Gastroesophageal sphincter (tissue), 4 donors: ENCODE data around the gene ARPC5. TPM values are rescaled to one million over a fixed set of nuclear protein-coding genes. Genes with fewer than 3 reads are reported as not detected.

Experiments used
- ATAC-seq: fragments of 150-250 bp; one replicate; pipeline ENCODE4 v1.9.1; 2016; ENCODE audit warnings: mild to moderate bottlenecking, moderate library complexity
- H3K27ac ChIP-seq, 4 donors: fragments of 200-600 bp; sonication (generic) in 3 of 4; 1 replicate in 3 of 4; 2 replicates in 1 of 4; pipeline ENCODE4 v1.5.1; 2016 to 2019
- H3K27me3 ChIP-seq: fragments of 200-600 bp; sonication (generic); one replicate; pipeline ENCODE4 v1.5.1; 2019
- H3K36me3 ChIP-seq, 2 donors: fragments of 200-600 bp; sonication (generic); one replicate each; pipeline ENCODE4 v1.5.1; 2019; ENCODE audit warnings: control low read depth in 1 of 2
- H3K4me1 ChIP-seq, 3 donors: fragments of 200-600 bp; sonication (generic); 1 replicate in 2 of 3; 2 replicates in 1 of 3; pipeline ENCODE4 v1.5.1; 2016 to 2019; ENCODE audit warnings: control low read depth in 2 of 3
- H3K4me3 ChIP-seq, 2 donors: fragments of 200-600 bp; sonication (generic); one replicate each; pipeline ENCODE4 v1.5.1; 2019; ENCODE audit warnings: mild to moderate bottlenecking in 1 of 2, moderate library complexity in 1 of 2
- H3K9me3 ChIP-seq, 3 donors: fragments of 200-600 bp; sonication (generic); one replicate each; pipeline ENCODE4 v1.5.1; 2017 to 2019; ENCODE audit warnings: control low read depth in 2 of 3
- CTCF ChIP-seq, 4 experiments: fragments of 200-600 bp in 2 of 4; fragments of 450-650 bp in 2 of 4; sonication (generic) in 1 of 4; IDR thresholded peaks; one replicate each; pipeline ENCODE4 v1.5.1; 2017 to 2019; ENCODE audit warnings: antibody characterized with exemption in 4 of 4, mild to moderate bottlenecking in 2 of 4, moderate library complexity in 2 of 4
- EP300 ChIP-seq: sonication (generic); formaldehyde crosslinking; IDR thresholded peaks from one replicate; pipeline ENCODE4 v1.6.1; 2017; ENCODE audit warnings: antibody characterized with exemption, mild to moderate bottlenecking
- POLR2A ChIP-seq, 2 donors: fragments of 450-650 bp; IDR thresholded peaks; one replicate each; pipeline ENCODE4 v1.6.1; 2017; ENCODE audit warnings: antibody characterized with exemption in 2 of 2, mild to moderate bottlenecking in 2 of 2, moderate library complexity in 1 of 2
- POLR2AphosphoS5 ChIP-seq: sonication (generic); formaldehyde crosslinking; IDR thresholded peaks from one replicate; pipeline ENCODE4 v1.6.1; 2017; ENCODE audit warnings: antibody characterized with exemption
- WGBS, 2 donors: methylation state at CpG; one replicate each; pipeline ENCODE4 v1.1.5; 2018; ENCODE audit warnings: low coverage in 1 of 2; 5-methylcytosine and 5-hydroxymethylcytosine counted together
- total RNA-seq, 4 donors: library from RNA; depleted of rRNA; stranded (reverse); fragments of >200 nt; gene quantifications; one replicate each; pipeline ENCODE4 v1.1.0, GENCODE V29; 2016

The ARPC5 gene
- total RNA-seq, 4 donors from 2014 or later: 66.8 to 154 (median 87.5) TPM

- WGBS, 2 donors: 84 to 96% methylated on average over 4 to 7 of the region's 7 CpGs
- Histone ChIP-seq H3K36me3 (no peaks in the 10 kb centered on the region), H3K4me3 (no peak overlapping the region), H3K9me3 (no peaks in the 10 kb centered on the region), H3K27me3 (no peaks in the 10 kb centered on the region), H3K27ac (no peak overlapping the region), H3K4me1 (no peaks in the 10 kb centered on the region)
- TF ChIP-seq POLR2A (IDR thresholded peaks at IDR 0.05) (no peak), EP300 (no peak), CTCF (IDR thresholded peaks at IDR 0.05) (no peak), POLR2AphosphoS5 (no peak)
- ATAC-seq: no peak
Observed at GRCh38 chr1:183592733-183593132, 42.9 kb downstream of the ARPC5 start.

- H3K9me3 ChIP-seq: no peaks in the 10 kb centered on the region
- no peaks in the 10 kb centered on the region for H3K27me3 ChIP-seq
- no peaks in the 10 kb centered on the region for H3K4me1 ChIP-seq
- H3K36me3 ChIP-seq: no peaks in the 10 kb centered on the region
- H3K27ac ChIP-seq: peak within 1 kb of the TSS in 2 of 4 donors; percentile 31 to 42
- no peak for TF ChIP-seq CTCF (IDR thresholded peaks at IDR 0.05)
- no peak for TF ChIP-seq POLR2AphosphoS5
- no peak for TF ChIP-seq EP300
- no peak for TF ChIP-seq POLR2A (IDR thresholded peaks at IDR 0.05)
- 81 to 90% methylated on average over 2 to 3 of the region's 6 CpGs for WGBS, 2 donors
- peak; percentile 81 for ATAC-seq
- H3K4me3 ChIP-seq: peak within 1 kb of the TSS in 1 of 2 donors; percentile 16
Observed at GRCh38 chr1:183590244-183591191, 45.1 kb downstream of the ARPC5 start, which contains the start of gene NCF2. Gene NCF2 (minus strand): TSS chr1:183590459. CDS start chr1:183590329, 130 bp downstream.

DNA sequence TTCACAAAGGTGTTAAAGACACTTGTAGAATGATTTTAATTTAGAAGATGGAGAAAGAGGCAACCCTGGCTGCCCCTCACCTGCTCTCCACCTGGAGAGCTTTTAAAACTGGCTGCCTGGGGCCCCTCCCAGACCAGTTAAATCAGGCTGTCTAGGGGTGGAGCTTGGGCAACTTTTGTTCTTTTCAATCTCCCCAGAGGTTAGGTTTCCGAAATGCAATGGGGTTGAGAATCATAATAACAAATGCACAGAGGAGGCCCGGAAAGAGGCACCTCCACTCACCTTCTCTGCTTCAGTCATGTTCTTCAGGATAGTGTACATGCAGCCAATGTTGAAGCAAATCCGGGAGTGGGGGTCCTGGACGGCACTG lies 45.7 kb downstream of the ARPC5 start:
- no peak for TF ChIP-seq POLR2A (IDR thresholded peaks at IDR 0.05)
- no peak for TF ChIP-seq POLR2AphosphoS5
- Histone ChIP-seq H3K9me3 (no peaks in the 10 kb centered on the region), H3K4me1 (no peaks in the 10 kb centered on the region), H3K36me3 (no peaks in the 10 kb centered on the region), H3K4me3 (peak overlapping the region in 1 of 2 donors; percentile 16), H3K27ac (peak overlapping the region in 1 of 4 donors; percentile 42), H3K27me3 (no peaks in the 10 kb centered on the region)
- no peak for ATAC-seq
- WGBS, 2 donors: 81% methylated on average over 4 of the region's 4 CpGs; no CpG with 5 or more reads in 1 of the 2 donors

DNA sequence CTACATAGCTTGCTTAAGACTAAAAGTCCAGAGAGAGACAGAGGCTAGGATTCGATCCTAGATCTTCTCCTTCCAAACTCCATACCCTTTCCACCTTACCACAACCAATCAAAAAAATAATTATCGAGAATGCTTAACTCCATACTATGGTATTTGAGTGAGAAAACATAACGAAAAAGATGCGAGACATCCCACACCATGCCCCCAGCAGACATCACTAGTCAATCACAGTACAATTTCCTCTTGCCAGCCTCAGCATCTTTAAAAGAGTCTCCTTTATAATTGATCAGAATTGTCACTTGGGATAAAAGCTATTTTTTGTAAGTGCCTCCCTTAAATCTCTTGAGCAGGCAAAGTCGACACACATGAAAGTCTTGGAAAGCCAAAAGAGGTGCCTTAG lies 46.2 kb downstream of the ARPC5 start:
- TF ChIP-seq POLR2A (IDR thresholded peaks at IDR 0.05): no peak
- no peak for TF ChIP-seq CTCF (IDR thresholded peaks at IDR 0.05)
- no peak for TF ChIP-seq POLR2AphosphoS5
- no peak for TF ChIP-seq EP300
- Histone ChIP-seq H3K36me3 (no peaks in the 10 kb centered on the region), H3K9me3 (no peaks in the 10 kb centered on the region), H3K4me1 (no peaks in the 10 kb centered on the region), H3K27me3 (no peaks in the 10 kb centered on the region), H3K27ac (no peak overlapping the region), H3K4me3 (peak overlapping the region in 1 of 2 donors; percentile 16)
- ATAC-seq: no peak
- WGBS, 2 donors: 83 to 91% methylated on average over 4 of the region's 5 CpGs

DNA sequence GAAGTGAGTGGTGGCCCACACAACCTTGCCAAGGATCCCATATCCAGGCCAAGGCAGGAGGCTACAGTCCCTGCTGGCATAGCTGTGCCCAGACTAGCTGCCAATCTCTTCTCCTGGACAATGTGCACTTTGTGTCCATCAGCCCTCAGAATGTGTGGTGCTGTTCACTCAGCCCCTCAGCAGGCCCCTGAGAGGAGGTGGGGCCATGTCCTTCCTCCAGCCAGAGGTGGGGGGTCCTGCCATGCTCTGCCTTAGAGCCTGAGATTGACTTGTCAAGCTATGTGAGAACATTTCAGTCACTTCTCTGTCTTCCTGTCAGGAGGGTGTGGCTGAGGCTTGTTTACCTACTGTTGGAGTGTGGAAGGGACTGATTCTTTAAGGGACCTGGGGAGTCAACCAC lies 46.8 kb downstream of the ARPC5 start:
- H3K4me3 ChIP-seq: peak overlapping the region in 1 of 2 donors; percentile 16
- no peak for ATAC-seq
- H3K27ac ChIP-seq: peak overlapping the region in 1 of 4 donors; percentile 25
- H3K27me3 ChIP-seq: no peaks in the 10 kb centered on the region
- H3K36me3 ChIP-seq: no peaks in the 10 kb centered on the region
- no peaks in the 10 kb centered on the region for H3K9me3 ChIP-seq
- no peaks in the 10 kb centered on the region for H3K4me1 ChIP-seq
- TF ChIP-seq EP300 (no peak), CTCF (IDR thresholded peaks at IDR 0.05) (no peak), POLR2AphosphoS5 (no peak), POLR2A (IDR thresholded peaks at IDR 0.05) (no peak)
